ENCODE data around the gene EFL1. TPM values are rescaled to one million over a fixed set of nuclear protein-coding genes. Genes with fewer than 3 reads are reported as not detected.
"Not testable (repeated sequence)": the region's sequence is repeated elsewhere in the genome, so short reads cannot be mapped to it uniquely, and the experiment has no call there.

Gene EFL1
- total and polyA plus RNA-seq, 2 of the 8 experiments (the other 6 are each of a cell fraction or from before 2014, with no cell fraction given) = 10.8 to 31.5 TPM

DNA sequence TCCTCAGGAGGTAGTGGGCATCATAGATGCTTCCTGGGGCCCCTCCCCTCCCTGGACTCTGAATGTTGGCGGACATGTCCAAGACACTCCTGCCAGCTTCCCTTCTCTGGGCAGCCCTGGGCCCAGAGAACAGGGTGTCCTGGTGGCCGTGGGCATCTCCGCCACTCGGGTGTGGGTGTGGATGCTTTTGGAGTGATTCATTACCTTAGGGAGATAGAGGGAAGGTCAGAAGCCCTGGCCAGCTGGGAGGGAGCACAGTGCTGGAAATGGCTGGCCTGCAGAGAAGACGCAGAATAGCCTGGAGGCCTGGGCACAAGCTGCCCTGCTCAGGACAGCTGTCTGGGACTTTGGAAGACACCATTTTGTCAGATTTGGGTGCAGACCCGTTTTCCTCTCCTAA lies 37.8 kb upstream of the EFL1 start:
- H3K4me1 ChIP-seq (replicated peaks in 1 of 4; ENCODE audit: control insufficient read depth in 3 of 4, insufficient read depth in 4 of 4, low read length in 3 of 4); H3K4me3 ChIP-seq (ENCODE audit: extremely low read depth in 1 of 4, insufficient read depth in 2 of 4, low read depth in 3 of 4, low read length in 4 of 4); H3K27me3 ChIP-seq (replicated peaks in 1 of 4; ENCODE audit: control insufficient read depth in 3 of 4, extremely low read depth in 1 of 4, insufficient read depth in 3 of 4, low read length in 3 of 4); H3K9ac ChIP-seq (replicated peaks in 1 of 4; ENCODE audit: extremely low read depth in 1 of 4, low read depth in 3 of 4, low read length in 3 of 4); H3K14ac ChIP-seq (ENCODE audit: insufficient read length); H3K79me2 ChIP-seq (ENCODE audit: control insufficient read depth in 1 of 2, insufficient read depth in 2 of 2, low read length in 2 of 2); H4K8ac ChIP-seq (ENCODE audit: extremely low read depth, insufficient read depth, low read length); H3K27ac ChIP-seq (ENCODE audit: low read depth, low read length); H2BK120ac ChIP-seq (replicated peaks; ENCODE audit: low read depth, low read length); H3K18ac ChIP-seq (ENCODE audit: extremely low read depth, low read length); H3K9me3 ChIP-seq (ENCODE audit: insufficient read depth in 2 of 2, low read depth in 1 of 2, low read length in 1 of 2); H2BK15ac ChIP-seq (ENCODE audit: low read length); H2AK5ac ChIP-seq (ENCODE audit: low read depth, low read length); H2BK20ac ChIP-seq (ENCODE audit: low read length); H2AFZ ChIP-seq (ENCODE audit: low read length); H3K36me3 ChIP-seq (ENCODE audit: control insufficient read depth in 2 of 4, insufficient read depth in 4 of 4, low read length in 3 of 4); POLR2A ChIA-PET (ENCODE audit: partially characterized antibody); CTCF ChIA-PET (ENCODE audit: partially characterized antibody); H2BK5ac ChIP-seq (ENCODE audit: low read depth, low read length); H3K56ac ChIP-seq (replicated peaks; ENCODE audit: insufficient read length, low read depth, low read length); H3K4ac ChIP-seq (replicated peaks; ENCODE audit: insufficient read length, low read depth, low read length); FAIRE-seq; DNase-seq (ENCODE audit: low read depth in 1 of 2, low spot score in 2 of 2); H3K23me2 ChIP-seq (ENCODE audit: low read depth, low read length); H4K5ac ChIP-seq (ENCODE audit: insufficient read length, low read depth, low read length); H3K4me2 ChIP-seq (ENCODE audit: insufficient read depth in 1 of 2, low read depth in 2 of 2, low read length in 2 of 2); H4K91ac ChIP-seq (replicated peaks; ENCODE audit: insufficient read length, low read length); H3K79me1 ChIP-seq (ENCODE audit: low read depth, low read length); H4K20me1 ChIP-seq (replicated peaks in 1 of 2; ENCODE audit: control insufficient read depth in 1 of 2, insufficient read depth in 2 of 2, low read length in 2 of 2); H2BK12ac ChIP-seq (ENCODE audit: low read depth, low read length); H3K23ac ChIP-seq (ENCODE audit: insufficient read length): not testable (repeated sequence)
- WGBS, 2 experiments (ENCODE audit: extremely low coverage in 1 of 2, insufficient coverage in 1 of 2, insufficient read length in 1 of 2, insufficient replicate concordance in 2 of 2, low coverage in 1 of 2, low lambda C conversion rate in 2 of 2, missing lambda C conversion rate in 1 of 2) = 97% methylated on average over 6 of the region's 6 CpGs; no CpG with 5 or more reads in 1 of the 2 experiments

- H2BK5ac ChIP-seq (ENCODE audit: low read depth, low read length); H2AFZ ChIP-seq (ENCODE audit: low read length); H3K23me2 ChIP-seq (ENCODE audit: low read depth, low read length); H3K4me2 ChIP-seq (ENCODE audit: insufficient read depth in 1 of 2, low read depth in 2 of 2, low read length in 2 of 2); H3K4me3 ChIP-seq (ENCODE audit: extremely low read depth in 1 of 4, insufficient read depth in 2 of 4, low read depth in 3 of 4, low read length in 4 of 4); H2BK120ac ChIP-seq (replicated peaks; ENCODE audit: low read depth, low read length); H3K14ac ChIP-seq (ENCODE audit: insufficient read length); H3K27ac ChIP-seq (ENCODE audit: low read depth, low read length); H4K91ac ChIP-seq (replicated peaks; ENCODE audit: insufficient read length, low read length); H4K8ac ChIP-seq (ENCODE audit: extremely low read depth, insufficient read depth, low read length); H4K20me1 ChIP-seq (replicated peaks in 1 of 2; ENCODE audit: control insufficient read depth in 1 of 2, insufficient read depth in 2 of 2, low read length in 2 of 2); FAIRE-seq; H3K4me1 ChIP-seq (replicated peaks in 1 of 4; ENCODE audit: control insufficient read depth in 3 of 4, insufficient read depth in 4 of 4, low read length in 3 of 4); H2BK12ac ChIP-seq (ENCODE audit: low read depth, low read length); H3K36me3 ChIP-seq (ENCODE audit: control insufficient read depth in 2 of 4, insufficient read depth in 4 of 4, low read length in 3 of 4); H3K4ac ChIP-seq (replicated peaks; ENCODE audit: insufficient read length, low read depth, low read length); H3K9me3 ChIP-seq (ENCODE audit: insufficient read depth in 2 of 2, low read depth in 1 of 2, low read length in 1 of 2); H2BK20ac ChIP-seq (ENCODE audit: low read length); POLR2A ChIA-PET (ENCODE audit: partially characterized antibody); H3K18ac ChIP-seq (ENCODE audit: extremely low read depth, low read length); H3K23ac ChIP-seq (ENCODE audit: insufficient read length); H3K56ac ChIP-seq (replicated peaks; ENCODE audit: insufficient read length, low read depth, low read length); H3K27me3 ChIP-seq (replicated peaks in 1 of 4; ENCODE audit: control insufficient read depth in 3 of 4, extremely low read depth in 1 of 4, insufficient read depth in 3 of 4, low read length in 3 of 4); H2AK5ac ChIP-seq (ENCODE audit: low read depth, low read length); H2BK15ac ChIP-seq (ENCODE audit: low read length); H3K9ac ChIP-seq (replicated peaks in 1 of 4; ENCODE audit: extremely low read depth in 1 of 4, low read depth in 3 of 4, low read length in 3 of 4); H3K79me2 ChIP-seq (ENCODE audit: control insufficient read depth in 1 of 2, insufficient read depth in 2 of 2, low read length in 2 of 2); H4K5ac ChIP-seq (ENCODE audit: insufficient read length, low read depth, low read length); H3K79me1 ChIP-seq (ENCODE audit: low read depth, low read length): not testable (repeated sequence)
- DNase-seq (ENCODE audit: low read depth in 1 of 2, low spot score in 2 of 2) = peak in 1 of 2 experiments; percentile 46
- WGBS, 2 experiments (ENCODE audit: extremely low coverage in 1 of 2, insufficient coverage in 1 of 2, insufficient read length in 1 of 2, insufficient replicate concordance in 2 of 2, low coverage in 1 of 2, low lambda C conversion rate in 2 of 2, missing lambda C conversion rate in 1 of 2) = 87% methylated on average over 3 of the region's 6 CpGs; no CpG with 5 or more reads in 1 of the 2 experiments
- CTCF ChIA-PET (ENCODE audit: partially characterized antibody) = interaction anchor here (1.3 kb wide), 1 partner anchor 8 kb away, joined by 4 read pairs; no protein-coding TSS in a partner anchor
These were observed 37.0 kb upstream of the EFL1 start for GRCh38 chr15:82299511-82299914.
